HG02759 (cell line): Measurements from ENCODE around the gene CWF19L1.
"Not testable (repeated sequence)": the region's sequence is repeated elsewhere in the genome, so short reads cannot be mapped to it uniquely, and the experiment has no call there.

Source experiments
- ATAC-seq: cut with Tn5 transposase; IDR thresholded peaks from one replicate; pipeline ENCODE4 v1.9.1; 2021; ENCODE audit warnings: mild to moderate bottlenecking, moderate library complexity; ENCODE audit not compliant: unreplicated experiment

The CWF19L1 gene

DNA sequence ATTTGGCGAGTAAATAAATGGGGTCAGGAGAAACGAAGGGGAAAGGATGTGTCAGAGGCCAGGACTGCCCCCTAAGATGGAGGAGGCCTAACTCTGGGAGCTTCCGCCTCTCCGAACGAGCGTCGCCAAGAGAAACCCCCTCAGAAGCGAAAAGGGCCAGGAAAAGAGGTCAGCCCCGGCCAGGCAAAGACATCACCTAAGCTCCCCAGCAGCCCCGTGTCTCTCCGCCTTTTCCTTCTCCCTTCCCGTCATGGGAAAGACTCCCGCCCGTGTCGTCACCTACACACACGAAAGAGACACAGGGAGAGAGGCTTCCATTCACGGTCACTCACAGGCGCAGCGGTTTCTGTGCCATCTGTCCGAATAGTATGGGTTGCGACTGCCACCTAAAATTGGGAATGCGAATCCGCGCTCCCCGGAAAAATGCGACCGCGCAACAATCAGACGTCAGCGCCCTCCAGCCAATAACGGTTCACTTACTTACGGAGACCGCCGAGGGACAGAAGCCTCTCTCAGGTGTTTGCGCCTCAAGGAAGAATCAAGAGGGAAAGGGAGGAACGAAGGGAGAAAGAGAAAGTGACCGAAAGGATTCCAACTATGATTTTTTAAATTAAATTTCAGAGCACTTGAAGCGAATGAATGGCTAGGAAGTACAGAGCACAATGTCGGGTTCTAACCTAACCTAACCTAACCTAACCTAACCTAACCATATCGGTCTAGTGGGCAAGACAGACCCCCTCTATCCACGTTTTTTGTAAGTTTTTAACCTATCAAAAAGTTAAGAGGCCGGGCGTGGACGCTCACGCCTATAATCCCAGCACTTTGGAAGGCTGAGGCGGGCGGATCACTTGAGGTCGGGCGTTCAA, at the start of gene CWF19L1:
CWF19L1 (minus strand) TSS at position 400 of the 866 bp plus-strand sequence; CDS start at position 355, 45 bp downstream.
- peak; percentile 83 for ATAC-seq

DNA sequence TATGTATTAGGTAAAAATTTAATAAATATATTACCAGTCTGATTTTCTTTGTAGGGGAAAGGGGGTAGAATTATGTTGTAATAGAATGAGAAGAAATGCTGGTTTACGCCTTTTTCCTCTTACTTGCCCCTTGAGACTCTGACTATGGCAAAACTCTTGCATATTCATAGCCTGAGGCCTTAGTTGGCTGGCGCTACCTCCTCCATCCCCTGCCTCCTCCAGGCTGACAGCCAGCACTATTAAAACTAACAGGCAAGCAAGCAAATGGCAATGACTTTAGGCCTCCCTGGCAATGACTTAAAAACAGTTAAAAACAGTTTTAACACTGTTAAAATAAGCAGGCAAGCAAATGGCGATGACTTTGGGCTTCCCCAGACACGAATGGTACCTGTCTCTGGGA, 48.2 kb upstream of the CWF19L1 start:
- no peak for ATAC-seq

DNA sequence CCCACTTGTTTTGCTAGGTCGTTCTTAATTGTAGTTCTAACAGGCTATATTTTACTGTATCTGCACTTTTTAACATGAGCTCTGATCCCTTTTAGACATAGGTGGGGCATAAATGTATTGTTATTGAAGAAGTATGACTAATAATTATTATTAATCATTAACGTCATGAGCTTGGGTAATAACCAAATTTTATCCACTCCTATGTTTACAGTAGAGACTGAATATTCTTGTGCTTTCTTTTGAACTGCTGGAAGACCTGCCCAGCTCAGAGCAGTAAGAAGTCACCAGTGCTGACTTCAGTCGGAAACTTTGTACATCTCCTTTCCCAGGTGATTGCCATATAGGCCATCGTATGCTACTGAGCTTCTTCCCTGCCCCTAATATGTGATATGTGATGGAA, 43.9 kb upstream of the CWF19L1 start:
- ATAC-seq, result no peak

DNA sequence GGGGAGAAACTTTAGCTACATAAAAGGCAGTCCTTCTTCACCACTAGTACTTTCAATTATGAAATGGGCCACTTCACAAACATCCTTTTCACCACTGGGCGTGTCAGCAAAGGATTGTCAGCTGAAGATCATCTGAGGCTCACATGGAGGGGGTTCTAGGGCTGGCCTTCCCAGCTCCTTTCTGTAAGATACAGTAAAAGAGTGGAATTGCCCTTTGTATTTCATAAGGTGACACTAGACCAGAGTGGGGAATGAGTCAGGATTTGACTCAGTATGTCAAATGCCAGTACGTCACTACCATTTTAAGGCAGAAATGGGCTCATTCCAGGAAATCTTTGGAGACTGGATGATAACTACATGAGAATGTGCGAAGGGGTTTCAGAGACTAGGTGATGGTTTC, 40.2 kb upstream of the CWF19L1 start:
- ATAC-seq, result no peak

DNA sequence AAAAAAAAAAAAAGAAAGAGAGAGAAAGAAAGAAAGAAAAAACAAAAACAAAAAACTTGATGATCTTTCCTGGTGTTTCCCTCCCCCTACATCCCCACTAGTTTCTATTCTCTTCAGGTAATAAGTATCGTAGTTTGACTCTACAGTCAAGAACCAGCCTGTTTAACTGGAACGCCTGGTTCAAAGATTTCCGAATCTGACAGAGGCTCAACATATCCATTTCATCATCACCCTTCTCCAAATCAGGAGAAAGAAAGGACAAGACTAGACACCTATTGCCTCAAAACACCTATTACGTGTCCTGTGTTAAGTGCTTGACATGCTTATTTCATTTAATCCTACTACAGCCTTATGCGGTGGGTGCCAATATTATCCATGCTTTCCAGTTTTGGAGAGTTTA, 39.4 kb upstream of the CWF19L1 start:
- ATAC-seq, result no peak

DNA sequence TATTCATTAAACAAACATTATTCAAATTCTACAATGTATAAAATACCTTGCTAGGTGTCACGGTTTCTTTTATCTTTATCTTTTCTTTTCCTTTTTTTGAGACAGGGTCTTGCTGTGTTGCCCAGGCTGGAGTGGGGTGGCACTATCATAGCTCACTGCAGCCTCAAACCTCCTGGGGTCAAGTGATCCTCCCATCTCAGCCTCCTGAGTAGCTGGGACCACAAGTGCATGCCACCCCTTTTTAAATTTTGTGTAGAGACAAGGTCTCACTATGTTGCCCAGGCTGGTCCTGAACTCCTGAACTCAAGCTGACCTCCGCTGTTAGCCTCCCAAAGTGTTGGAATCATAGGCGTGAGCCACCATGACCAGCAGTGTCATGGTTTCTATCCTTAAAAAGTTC, 37.0 kb upstream of the CWF19L1 start:
- ATAC-seq, result no peak

DNA sequence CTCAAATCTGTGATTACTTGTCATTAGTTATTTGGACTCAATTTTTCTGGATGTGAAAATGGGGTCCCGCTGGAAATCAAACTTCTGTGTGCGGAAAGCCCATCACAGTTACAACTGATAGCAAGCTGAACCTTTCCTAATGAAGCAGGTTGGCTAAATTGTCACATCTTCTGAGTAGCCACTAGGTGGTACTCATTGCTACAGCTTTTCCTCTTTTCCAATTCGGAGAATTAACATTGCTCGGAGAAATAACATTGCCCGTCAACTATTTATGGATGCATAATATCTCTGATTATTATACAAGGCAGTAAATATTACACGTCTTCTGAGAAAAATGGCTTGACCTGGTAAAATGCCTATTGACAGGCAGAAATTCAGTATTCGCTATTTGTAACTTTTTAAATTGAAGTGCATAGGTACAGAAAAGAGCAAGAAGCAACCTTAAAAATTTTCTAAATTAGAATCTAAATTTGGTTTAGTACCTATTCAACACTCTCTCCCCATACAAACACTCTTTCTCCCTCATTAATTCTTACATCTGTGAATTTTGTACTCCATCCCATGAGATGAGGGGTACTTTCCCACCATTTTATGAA, 36.4 kb upstream of the CWF19L1 start:
- no peak for ATAC-seq

DNA sequence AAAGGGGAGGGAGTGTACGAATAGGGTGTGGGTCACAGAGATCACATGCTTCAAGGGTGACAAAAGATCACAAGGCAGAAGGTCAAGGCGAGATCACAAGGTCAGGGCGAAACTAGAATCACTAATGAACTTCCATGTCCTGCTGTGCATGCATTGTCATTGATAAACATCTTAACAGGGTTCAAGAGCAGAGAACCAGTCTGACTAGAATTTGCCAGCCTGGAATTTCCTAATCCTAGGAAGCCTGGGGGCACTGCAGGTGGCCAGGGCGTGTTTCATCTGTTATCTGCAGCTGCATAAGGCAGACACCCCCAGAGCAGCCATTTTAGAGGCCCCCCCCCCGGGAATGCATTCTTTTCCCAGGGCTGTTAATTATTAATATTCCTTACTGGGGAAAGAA, 33.7 kb upstream of the CWF19L1 start:
- not testable (repeated sequence) for ATAC-seq

DNA sequence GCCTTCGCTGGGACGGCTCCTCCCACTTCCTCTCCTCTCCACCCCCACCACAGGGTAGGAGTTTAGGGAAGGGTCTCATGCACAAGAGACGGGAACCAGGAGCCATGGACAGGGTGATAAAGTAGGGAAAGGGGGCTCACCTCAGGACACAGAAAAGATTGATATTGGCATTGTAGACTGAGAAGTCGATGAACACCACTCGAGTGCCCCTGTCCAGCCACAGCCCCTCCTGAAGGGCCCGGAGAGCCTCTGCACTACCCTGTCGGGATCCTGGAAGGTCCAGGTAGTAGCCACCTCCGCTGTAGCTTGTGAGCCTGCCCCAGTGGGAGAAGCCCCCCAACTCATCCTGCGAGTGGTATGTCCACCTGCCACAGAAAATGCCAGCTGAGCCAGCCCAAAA, 29.8 kb upstream of the CWF19L1 start:
- ATAC-seq, result no peak

DNA sequence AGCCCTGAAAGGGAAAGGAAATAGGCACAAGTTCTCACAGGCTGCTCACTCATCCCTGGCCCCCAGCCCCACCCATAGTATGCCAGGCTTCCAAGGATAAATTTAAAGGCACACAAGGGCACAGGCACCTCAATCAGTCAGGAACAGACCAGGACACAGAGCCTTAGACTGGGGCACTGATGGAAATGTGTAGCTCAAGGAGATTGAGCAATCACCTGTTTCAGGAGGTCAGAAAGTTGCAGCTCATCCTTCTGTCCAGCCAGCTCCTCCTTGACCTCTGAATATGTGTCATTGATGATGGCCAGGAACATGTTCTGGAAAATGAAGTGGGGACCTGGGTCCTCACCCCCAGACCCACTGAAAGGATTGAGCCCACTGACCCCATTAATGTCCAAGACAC, 25.6 kb upstream of the CWF19L1 start:
- no peak for ATAC-seq

DNA sequence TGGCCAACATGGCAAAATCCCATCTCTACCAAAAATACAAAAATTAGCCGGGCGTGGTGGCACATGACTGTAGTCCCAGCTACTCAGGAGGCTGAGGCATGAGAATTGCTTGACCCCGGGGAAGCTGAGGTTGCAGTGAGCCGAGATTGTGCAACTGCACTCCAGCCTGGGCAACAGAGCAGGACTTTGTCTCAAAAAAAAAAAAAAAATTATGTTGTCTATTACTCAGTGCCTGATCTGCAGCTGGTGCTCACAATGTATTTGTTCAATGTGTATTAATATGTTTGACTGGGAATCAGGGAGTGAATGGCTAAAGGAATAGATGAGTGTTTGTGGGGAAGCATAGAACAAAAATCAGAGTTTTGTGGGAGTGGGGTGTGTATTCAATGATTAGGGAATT, 24.9 kb upstream of the CWF19L1 start:
- not testable (repeated sequence) for ATAC-seq

DNA sequence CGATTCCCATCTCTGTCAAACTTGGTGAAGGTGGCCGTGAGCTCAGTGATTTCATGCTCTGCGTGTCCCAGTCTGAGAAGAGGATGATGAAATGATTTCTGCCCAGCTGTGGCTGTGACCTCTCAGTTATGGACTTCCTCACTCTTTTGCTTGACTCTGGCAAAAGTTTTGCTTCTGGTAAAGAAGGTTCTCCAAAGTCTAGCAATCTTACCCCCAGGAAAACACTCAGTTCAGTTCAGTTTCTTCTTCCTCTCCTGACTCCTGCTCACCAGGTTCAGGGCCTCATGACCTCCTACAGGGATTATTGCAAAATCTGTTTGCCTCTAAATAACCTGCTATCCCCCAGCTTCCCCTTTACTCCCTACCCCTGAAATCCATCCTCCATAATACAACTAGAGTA, 23.9 kb upstream of the CWF19L1 start:
- no peak for ATAC-seq

DNA sequence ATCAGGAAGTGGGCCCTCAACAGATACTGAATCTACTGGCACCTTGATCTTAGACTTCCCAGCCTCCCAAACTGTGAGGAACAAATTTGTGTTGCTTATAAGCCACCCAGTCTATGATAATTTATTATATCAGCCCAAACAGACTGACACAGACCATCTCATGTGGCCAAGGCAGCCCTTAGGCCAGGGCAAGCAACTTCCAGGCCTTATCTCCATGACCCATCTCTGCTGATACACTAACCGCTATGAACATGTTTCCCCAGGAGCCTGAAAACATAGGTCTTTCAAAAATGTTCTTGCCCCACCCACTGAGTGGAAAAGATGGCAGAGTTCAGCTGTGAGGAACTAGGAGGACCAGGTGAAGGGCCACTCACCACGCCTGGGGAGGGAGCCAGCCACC, 22.2 kb upstream of the CWF19L1 start:
- no peak for ATAC-seq

DNA sequence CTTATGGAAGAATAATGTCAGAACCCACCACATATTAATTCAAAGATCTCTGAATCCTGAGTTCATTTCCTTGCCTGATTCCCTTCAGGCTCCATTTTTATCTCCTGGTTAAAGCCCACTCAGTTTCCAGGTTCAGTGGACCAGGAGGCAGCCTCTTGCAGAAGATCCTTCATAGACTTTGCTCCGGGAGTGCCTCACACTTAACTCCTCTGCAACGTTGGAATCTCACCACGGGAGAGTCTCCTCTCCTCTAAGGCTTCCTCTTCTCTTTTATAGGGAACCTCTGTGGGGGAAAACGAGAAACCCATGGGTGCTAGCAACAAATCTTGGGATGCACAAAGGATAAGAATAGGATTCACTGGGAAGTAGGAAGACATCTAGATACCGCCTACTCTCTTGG, 20.8 kb upstream of the CWF19L1 start:
- ATAC-seq, result no peak

DNA sequence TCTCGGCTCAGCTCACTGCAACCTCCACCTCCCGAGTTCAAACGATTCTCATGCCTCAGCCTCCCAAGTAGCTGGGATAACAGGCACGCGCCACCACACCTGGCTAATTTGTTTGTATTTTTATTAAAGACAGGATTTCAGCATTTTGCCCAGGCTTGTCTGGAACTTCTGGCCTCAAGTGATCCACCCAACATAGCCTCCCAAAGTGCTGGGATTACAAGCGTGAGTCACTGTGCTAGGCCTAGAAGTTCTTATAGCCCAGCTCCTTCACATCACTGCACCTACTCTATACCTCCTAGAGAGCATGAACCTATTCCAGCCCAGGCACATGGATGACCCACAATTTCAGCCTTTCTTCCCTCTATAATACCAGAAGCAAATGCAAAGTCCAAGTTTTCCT, 20.3 kb upstream of the CWF19L1 start:
- no peak for ATAC-seq

DNA sequence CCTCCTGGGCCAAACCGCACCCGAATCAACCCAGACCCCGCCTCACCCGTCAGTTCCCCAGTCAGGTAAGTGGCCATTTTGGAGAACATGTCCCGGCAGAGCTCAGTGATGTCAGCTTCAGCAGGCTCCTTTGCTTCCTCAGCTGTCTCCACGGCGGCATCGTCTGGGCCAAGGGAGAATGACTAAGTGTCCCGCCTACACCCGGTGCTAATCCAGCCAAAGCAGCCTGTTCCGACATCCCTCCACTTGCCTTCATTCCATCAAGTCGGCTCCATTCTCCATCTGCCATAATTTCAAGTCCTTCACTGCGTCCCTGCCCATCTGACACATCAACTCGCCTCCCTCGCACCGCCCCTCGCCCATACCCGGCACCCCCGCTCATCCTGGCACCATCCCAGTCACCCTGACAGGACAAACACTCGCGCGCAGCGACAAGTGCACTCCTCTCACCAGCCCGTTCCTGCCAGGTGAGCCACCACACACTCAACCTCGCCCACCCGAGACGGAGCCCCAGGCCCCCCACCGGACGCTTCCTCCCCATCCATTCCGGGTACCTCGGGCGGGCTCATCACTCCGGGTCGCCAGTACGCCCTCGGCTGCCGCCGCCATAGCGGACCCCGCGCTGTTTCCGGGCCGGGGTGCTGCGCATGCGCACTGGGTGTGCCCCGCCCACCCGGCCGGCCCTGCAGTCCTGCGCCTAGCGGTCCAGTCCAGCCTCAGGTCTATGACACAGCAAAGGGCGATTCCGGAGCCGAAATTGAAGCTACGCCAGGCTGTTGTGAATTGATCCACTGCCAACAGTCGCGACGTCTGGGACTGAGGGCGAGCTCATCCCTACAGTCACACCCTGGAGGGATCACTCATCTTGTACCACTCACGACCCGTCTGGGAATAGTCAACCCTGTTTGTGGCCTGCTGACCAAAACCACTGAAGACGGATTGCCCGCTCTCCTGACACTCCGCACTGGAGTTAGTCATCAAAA, 18.9 kb upstream of the CWF19L1 start, which contains the start of gene BLOC1S2:
BLOC1S2 (minus strand) TSS at position 630 of the 983 bp plus-strand sequence; CDS start at position 609, 21 bp downstream.
- peak; percentile 97 for ATAC-seq

DNA sequence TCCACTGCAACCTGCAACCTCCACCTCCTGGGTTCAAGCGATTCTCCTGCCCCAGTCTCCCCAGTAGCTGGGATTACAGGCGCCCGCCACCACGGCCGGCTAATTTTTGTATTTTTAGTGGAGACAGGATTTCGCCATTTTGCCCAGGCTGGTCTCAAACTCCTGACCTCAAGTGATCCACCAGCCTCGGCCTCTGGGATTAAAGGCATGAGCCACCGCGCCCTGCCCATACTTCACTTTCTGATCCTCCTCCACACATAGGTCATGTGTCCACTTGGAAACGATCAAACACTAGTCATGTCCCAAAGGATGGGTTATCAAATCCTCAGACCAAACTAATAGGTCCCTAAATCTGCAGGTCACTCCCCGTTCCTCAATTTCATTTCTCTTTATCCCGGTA, 17.9 kb upstream of the CWF19L1 start:
- ATAC-seq, result not testable (repeated sequence)

DNA sequence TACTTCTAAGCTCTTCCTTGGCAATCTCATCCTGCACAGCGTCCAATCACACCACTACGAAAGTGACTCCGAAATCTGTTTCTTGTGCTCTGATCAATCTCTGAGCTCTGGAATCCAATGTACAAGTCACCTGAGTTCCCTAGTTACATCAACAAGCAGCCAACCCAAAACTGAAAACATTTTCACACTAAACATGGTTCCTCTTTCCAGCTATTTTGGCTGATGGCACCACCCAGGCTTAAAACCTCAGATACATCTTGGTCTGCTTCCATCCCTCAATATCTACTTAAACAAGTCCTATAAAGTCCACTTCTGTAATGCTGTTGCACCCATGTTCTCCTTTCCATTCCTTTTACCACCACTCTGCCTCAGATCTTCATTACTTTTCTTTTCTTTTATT, 15.5 kb upstream of the CWF19L1 start:
- ATAC-seq, result no peak

DNA sequence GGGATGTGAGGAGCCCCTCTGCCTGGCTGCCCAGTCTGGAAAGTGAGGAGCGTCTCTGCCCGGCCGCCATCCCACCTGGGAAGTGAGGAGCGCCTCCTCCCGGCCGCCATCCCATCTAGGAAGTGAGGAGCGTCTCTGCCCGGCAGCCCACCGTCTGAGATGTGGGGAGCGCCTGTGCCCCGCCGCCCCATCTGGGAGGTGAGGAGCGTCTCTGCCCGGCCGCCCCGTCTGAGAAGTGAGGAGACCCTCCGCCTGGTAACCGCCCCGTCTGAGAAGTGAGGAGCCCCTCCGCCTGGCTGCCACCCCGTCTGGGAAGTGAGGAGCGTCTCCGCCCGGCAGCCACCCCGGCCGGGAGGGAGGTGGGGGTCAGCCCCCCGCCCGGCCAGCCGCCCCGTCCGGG, 9.5 kb upstream of the CWF19L1 start:
- not testable (repeated sequence) for ATAC-seq

DNA sequence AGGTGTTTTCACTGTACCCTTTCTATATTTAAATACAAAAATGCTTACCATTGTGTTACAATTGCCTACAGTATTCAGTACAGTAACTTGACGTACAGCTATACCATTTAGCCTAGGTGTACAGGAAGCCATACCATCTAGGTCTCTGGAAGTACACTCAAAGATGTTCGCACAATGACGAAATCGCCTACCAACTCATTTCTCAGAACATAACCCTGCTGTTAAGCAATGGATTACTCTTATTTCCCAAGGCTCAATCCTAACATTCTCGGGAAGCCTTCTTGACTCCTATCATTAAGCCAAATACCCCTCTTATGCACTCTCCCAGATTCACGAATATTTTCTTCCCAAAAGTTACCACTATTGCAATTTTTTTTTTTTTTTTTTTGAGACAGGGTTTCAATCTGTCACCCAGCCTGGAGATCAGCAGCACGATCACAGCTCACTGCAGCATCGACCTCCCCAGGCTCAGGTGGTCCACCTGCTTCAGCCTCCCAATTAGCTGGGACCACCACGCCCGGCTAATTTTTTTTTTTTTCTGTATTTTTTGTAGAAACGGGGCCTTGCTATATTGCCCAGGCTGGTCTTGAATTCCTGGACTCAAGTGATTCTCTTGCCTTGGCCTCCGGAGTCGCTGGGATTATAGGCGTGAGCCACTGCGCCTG, 1.5 kb downstream of the CWF19L1 start:
- no peak for ATAC-seq

DNA sequence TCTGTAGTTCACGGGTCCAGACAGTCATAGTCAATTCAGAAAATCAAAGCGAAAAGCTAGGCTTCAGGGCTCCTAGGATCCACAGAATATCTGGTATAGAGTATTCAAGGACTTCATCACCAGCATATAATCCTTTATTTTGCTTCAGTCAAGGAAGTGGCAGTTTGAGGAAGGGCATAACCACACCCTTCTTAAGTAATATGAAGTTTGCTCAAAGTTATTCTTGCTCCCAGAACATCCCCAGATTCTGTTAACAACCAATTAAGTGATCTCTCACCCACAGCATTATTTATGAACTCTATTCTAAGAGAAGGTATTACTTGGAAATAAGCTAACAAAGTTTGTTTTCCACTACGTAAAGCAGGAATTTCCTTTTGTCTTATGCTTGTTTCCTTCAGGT, 13.2 kb downstream of the CWF19L1 start:
- ATAC-seq, result no peak
